RPMI8226 (cell line): ENCODE data around the gene CADM4.
"Not testable (repeated sequence)": the region's sequence is repeated elsewhere in the genome, so short reads cannot be mapped to it uniquely, and the experiment has no call there.

ENCODE experiments used
- DNase-seq: peaks from one replicate; pipeline ENCODE4 v3.0.0-alpha.2; 2015

The CADM4 gene

GRCh38 chr19:43639519-43640423, at the start of gene CADM4:
Gene CADM4, minus strand, starts transcription at chr19:43639850. Its CDS starts 60 bp downstream, at chr19:43639790.
- DNase-seq = peak; percentile 47

GRCh38 chr19:43688059-43688701, 48.5 kb upstream of the CADM4 start:
- DNase-seq = no peak

DNA sequence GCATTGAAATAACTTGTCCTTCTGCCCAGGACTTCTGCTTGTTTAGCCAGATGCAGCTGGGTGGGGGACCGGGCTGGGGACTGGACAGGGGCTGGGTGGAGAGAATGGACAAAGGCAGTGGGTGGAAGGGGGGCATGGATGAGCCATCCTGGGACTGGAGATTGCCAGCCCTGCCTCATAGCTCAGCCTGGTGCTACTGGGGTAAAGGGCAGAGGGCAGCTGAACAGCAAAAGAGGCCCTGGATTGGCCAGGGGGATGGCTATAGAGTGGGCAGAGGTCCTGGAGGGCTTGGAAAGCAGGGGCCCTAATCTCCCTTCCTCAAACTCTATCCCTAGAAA, 48.0 kb upstream of the CADM4 start:
- no peak for DNase-seq

- DNase-seq = no peak
Observed at GRCh38 chr19:43684326-43684725, 44.7 kb upstream of the CADM4 start.

DNA sequence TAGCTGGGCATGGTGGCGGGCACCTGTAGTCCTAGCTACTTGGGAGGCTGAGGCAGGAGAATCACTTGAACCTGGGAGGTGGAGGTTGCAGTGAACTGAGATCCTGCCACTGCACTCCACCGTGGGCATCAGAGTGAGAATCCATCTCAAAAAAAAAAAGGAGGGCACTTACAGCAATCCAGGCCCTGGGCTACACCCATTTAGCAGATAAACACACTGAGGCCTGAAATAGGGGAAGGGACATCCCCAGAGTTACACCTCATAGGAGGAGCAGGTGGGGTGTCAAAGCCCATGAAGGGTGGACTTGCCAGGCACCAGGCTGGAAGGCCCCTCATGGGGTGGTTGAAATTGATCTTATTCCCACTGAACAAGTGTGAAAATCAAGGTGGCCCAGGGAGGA, 44.3 kb upstream of the CADM4 start:
- no peak for DNase-seq

DNA sequence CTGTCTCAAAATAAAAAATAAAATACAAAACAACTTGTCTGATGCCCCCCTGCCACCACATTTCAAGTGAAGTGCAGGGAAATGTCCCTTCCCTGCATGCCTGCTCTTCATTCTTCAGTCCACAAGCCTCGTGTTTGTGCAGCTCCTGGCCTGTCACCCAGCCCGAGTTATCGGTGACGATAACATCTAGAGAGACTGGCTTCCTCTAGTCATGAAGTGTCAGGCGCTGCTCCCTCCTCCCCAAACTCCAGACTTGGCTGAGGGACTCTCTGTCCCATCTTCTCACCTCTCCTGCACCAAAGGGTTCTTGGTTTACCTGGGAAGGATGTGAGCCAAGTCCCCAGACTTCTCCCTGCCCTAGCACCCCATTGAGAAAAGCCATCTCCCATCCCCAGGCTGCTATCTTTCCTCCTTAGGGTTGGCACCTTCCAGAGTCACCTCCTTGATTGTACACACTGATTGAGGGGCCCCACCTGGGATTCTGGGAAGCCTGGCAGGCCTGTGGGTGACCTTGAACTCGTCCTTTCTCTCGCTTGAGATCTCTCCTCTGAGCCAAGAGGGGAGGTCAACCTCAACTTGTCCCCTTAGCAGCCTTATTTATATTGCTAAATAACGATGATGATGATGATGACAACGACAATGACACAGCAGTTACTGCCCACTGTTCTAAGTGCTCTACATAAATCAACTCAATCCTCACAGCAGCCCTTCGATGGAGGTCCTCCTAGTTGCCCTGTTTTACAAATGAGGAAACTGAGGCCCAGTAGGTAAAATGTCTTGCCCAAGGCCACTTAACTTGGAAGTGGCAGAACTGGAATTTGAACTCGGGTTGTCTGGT, 43.4 kb upstream of the CADM4 start:
- no peak for DNase-seq

- not testable (repeated sequence) for DNase-seq
Observed at GRCh38 chr19:43682269-43682668, 42.6 kb upstream of the CADM4 start.

DNA sequence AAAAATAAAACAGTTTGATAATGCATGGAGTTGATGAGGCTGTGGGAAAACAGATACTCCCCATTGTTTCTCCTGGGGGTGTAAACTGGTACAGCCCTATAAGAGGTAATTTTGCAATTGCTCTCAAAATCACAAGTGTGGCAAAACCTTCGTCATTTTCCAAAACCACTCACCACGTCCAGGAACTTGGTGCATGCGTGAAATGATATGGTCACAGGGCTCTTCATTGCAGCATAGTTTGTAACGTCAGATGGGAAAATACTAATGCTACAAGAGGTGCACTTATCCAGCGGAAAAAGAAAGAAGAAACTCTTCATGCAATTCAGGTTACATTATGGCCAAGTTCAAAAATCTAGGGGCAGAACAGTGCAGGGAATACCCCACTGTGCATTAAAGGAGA, 42.2 kb upstream of the CADM4 start:
- no peak for DNase-seq

DNA sequence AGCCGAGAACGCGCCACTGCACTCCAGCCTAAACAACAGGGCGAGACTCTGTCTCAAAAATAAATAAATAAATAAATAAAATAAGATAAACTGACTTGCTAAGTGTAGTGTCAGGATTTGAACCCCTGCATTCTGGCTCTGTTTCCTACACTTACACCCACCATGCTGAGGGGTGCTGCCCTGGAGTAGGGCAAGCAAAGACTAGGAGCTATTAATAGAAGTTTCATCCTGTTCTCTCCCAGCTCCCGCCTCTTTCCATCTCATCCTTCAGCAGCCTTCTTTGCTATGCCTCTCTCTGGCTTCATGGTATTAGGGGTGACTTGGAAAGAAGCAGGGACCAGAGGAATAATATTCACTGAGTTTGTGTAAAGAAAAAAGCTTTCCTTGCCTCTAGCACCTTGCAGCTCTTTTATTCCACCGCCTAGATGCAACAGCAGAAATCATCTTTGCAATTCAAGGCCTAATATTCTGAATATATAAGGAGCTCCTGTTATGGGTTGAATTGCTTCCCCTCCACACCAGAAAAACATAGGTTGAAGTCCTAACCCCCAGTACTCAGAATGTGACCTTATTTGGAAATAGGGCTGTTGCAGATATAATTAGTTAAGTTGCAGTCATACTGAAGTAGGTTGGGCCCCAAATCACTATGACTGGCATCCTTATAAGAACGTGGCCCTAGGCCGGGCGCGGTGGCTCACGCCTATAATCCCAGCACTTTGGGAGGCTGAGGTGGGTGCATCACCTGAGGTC, 39.0 kb upstream of the CADM4 start:
- no peak for DNase-seq

GRCh38 chr19:43675906-43676305, 36.3 kb upstream of the CADM4 start:
- DNase-seq = no peak

- DNase-seq = peak; percentile 60
Observed at GRCh38 chr19:43675269-43675879, 35.7 kb upstream of the CADM4 start.

DNA sequence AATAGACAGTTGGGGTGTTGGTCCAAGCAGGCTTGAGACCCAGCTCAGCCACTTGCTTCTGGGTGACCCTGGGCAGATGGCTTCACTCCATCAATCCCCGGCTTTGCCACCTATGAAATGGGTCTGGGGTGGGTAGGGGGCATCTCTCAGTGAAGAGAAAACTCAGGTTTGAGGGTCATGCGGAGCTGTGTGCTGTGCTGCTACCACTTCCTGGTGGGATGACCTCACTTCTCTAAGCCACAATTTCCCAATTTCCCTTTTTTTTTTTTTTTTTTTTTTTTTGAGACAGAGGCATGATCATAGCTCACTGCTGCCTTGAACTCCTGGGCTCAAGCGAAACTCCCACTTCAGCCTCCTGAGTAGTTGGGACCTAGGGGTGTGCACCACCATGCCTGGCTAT, 34.9 kb upstream of the CADM4 start:
- DNase-seq = no peak

DNA sequence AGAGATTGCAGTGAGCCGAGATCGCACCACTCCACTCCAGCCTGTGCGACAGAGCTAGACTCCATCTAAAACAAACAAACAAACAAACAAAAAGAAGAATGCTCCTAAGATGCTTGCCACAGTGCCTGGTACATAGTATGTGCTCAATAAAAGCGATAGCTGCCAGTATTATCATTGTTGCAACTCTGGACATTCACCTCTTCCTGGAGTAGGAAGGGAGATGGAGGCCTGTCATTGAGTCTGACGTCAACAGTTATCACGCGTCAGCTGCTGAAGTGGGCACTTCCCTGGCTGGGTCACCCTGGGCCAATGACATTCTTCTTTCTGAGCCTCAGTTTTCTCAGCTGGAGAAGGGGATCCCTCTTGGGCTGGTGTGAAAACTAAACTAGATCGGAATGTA, 34.5 kb upstream of the CADM4 start:
- no peak for DNase-seq

- DNase-seq = no peak
Observed at GRCh38 chr19:43673637-43674036, 34.0 kb upstream of the CADM4 start.

GRCh38 chr19:43672061-43672679, 32.5 kb upstream of the CADM4 start:
- DNase-seq = no peak

GRCh38 chr19:43668406-43669109, 28.9 kb upstream of the CADM4 start:
- peak; percentile 95 for DNase-seq

DNA sequence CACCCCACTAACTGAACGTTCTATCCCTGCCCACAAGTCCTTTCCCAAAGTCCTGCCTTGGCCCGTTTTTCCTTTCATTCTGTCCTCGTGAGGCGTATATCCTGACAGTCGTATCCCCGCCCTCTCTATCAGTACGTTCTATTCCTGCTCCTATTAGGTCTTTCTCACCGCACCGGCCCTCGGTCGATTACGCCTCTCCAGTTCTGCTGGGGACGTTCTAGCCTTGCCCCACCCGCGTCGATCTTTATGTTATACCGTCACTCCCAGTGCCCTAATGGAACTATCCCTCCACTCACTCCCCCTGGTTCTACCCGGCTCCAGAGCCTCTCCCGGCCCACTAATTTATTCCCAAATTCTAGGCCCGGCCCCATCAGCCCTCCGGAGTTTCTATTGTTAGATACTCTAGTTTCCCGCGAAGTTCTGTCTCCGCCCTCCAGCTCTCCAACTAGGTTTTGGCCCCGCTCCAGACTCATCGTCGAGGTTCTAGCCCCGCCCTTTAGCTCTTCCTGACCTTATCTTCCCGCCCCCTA, 28.3 kb upstream of the CADM4 start:
- no peak for DNase-seq

DNA sequence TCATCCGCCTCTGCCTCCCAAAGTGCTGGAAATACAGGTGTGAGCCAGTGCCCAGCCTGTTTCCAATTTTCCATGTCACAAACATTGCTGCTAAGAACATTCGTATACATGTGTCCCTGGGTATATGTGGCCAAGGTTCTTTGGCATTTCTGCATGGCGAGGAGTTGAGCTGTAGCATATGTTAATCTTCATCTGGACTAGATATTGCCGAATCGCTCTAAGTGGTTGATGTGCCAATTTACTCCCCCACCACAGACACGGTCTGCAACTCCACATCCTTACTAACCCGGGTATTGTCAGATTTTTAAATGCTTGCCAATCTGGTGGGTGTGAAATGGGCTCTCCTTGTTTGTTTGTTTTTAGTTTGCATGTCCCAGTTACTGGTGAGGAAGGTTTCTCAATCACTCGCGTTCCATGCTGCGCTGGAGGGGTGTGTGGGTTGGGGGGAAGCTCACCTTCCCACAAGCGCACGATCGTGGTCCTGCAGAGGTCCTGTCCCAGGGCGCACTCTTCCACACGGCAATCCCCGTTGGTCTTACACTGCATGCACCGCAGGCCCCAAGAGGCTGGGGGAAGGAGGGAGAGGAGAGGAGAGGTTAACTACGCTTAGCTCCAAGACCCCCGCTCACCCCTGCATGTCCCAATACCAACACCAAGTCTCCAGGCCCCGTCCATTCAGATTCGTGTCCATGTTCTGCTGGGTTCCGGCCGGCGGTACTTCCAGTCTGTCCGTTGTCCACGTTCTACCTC, 27.7 kb upstream of the CADM4 start:
- DNase-seq = no peak

DNA sequence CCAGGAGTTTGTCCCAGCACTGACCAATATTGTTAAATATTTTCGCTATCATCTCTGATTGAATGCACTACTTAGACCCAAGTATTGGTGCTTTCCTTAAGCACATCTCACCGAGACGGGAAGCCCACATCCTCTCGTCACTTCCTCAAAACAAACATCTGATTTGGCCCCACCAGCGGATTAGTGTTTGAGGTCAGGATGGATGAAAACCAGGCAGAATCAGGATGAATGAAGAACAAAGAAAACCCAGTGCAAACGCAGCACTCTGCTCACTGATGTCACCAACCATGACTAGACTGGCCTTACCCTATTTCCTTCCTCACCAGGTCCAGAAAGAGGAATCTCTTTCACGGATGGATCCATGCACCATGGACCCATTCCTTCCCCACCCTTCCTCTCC, 24.4 kb upstream of the CADM4 start:
- no peak for DNase-seq

- no peak for DNase-seq
Observed at GRCh38 chr19:43662487-43662886, 22.8 kb upstream of the CADM4 start.
